Activated CD4-positive, CD25-positive, alpha-beta regulatory T cell treated with anti-CD3 and anti-CD28 coated beads, Interleukin-2, amount 50 U/mL, for 72 hours (primary cell): ENCODE data around the gene CHRM1.
A peak's percentile ranks its signal among the peaks of the same experiment; 100 is the strongest.

Source experiments
- DNase-seq: peaks from one replicate; pipeline ENCODE4 v3.0.0; 2021

The CHRM1 gene

GRCh38 chr11:62897311-62897710 is 23.9 kb downstream of the CHRM1 start:
- no peak for DNase-seq

GRCh38 chr11:62896049-62896448 is 25.1 kb downstream of the CHRM1 start:
- DNase-seq: no peak

GRCh38 chr11:62895501-62895900 is 25.7 kb downstream of the CHRM1 start:
- DNase-seq: no peak

GRCh38 chr11:62892077-62892922 is 28.9 kb downstream of the CHRM1 start:
- DNase-seq: no peak

GRCh38 chr11:62889484-62890437 is 31.4 kb downstream of the CHRM1 start:
- DNase-seq: no peak

GRCh38 chr11:62889126-62889483 is 32.1 kb downstream of the CHRM1 start:
- no peak for DNase-seq

- DNase-seq: no peak
Observed at GRCh38 chr11:62888406-62888805, 32.8 kb downstream of the CHRM1 start.

GRCh38 chr11:62885137-62885750 is 35.9 kb downstream of the CHRM1 start:
- no peak for DNase-seq

- DNase-seq: no peak
Observed at GRCh38 chr11:62883673-62884072, 37.5 kb downstream of the CHRM1 start.

- DNase-seq: no peak
Observed at GRCh38 chr11:62882788-62883501, 38.2 kb downstream of the CHRM1 start.

GRCh38 chr11:62882431-62882749 is 38.8 kb downstream of the CHRM1 start:
- DNase-seq: no peak

GRCh38 chr11:62881579-62882430 is 39.4 kb downstream of the CHRM1 start:
- peak; percentile 88 for DNase-seq

- DNase-seq: peak; percentile 89
Observed at GRCh38 chr11:62880803-62881578, 40.2 kb downstream of the CHRM1 start, which contains the start of gene SLC3A2. Gene SLC3A2, plus strand, starts transcription at chr11:62880896. Its CDS starts 128 bp downstream, at chr11:62881024.

- no peak for DNase-seq
Observed at GRCh38 chr11:62880231-62880802, 40.8 kb downstream of the CHRM1 start.

- DNase-seq: no peak
Observed at GRCh38 chr11:62879235-62879978, 41.8 kb downstream of the CHRM1 start.

- DNase-seq: no peak
Observed at GRCh38 chr11:62876712-62877111, 44.5 kb downstream of the CHRM1 start.

- DNase-seq: no peak
Observed at GRCh38 chr11:62875698-62876478, 45.3 kb downstream of the CHRM1 start.

- DNase-seq: no peak
Observed at GRCh38 chr11:62874851-62875250, 46.3 kb downstream of the CHRM1 start.

- DNase-seq: no peak
Observed at GRCh38 chr11:62865635-62866034, 55.5 kb downstream of the CHRM1 start.
